NCI-H1105 treated with DMSO at 0.1 percent for 48 hours (cell line): ENCODE data around the gene FKBP6.
"Not testable (repeated sequence)": the region's sequence is repeated elsewhere in the genome, so short reads cannot be mapped to it uniquely, and the experiment has no call there.

Source experiments
- DNase-seq: peaks from one replicate; lab custom pipeline; 2025; lab: John Stamatoyannopoulos, UW

Gene FKBP6

DNA sequence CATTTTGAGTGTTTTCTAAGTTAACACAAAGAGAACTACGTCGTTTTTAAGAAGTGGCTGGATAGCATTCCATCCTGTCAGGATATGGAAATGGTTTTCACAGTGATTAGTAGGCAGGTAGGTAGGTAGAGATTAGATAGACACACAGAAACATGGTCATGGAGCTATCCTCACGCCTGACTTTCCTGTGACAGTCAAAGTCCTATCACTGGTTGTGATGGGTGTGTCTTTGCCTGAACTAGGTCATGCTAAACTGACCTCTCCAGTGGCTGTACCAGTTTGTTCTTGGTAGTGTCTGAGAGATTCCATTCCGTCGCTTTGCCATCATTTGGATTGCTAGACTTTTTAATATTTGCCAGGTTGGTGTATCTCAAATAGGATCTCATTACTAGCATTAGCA lies 28.2 kb downstream of the FKBP6 start:
- no peak for DNase-seq

- no peak for DNase-seq
These were observed 30.8 kb downstream of the FKBP6 start for GRCh38 chr7:73358590-73359275.

DNA sequence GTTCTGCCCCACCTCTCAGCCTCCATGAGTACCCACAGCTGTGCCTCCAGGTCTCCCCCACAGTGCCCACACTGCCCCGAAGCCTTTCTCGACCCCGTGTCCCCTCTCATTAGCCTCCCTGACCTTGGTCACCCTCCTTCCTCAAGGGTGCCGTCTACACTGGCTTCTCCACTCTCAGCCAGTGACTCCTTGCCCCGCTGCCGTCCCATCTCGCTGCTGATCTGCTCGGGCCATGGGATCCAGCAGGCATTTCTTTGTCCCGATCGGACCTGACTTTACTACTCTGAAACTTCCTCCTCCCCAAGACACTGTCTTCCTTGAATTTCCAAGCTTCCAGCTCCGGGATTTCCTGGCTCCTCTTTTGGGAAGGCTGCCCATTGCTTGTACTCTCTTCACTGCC lies 31.3 kb downstream of the FKBP6 start:
- no peak for DNase-seq

DNA sequence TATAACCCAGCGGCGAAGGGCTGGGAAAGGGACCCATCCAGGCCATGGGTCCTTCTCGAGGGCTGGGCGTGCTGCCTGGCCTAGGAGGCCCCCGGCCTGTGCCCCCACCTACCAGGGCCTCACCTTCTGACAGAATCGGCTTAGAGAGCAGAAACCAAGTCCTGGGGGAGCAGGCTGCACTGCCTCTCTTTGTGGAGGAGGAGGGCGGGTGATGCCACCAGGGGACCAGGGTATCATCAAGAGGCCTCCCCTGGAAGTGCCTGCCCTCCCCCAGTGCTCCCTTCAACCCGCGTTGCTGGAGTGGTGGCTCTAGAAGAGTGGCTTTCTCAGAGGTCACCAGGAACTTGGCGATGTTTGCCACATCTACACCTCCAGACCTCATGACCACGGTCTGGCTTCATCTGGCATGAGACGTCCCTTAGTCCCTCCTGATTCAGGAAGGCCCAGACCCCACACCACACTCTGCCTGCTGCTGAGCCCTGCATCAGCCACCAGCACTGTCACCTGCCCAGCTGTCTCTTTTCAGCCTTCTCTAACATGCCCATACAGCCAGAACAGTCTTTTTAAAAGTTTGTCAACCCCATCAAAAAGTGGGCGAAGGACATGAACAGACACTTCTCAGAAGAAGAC lies 31.9 kb downstream of the FKBP6 start:
- no peak for DNase-seq

DNA sequence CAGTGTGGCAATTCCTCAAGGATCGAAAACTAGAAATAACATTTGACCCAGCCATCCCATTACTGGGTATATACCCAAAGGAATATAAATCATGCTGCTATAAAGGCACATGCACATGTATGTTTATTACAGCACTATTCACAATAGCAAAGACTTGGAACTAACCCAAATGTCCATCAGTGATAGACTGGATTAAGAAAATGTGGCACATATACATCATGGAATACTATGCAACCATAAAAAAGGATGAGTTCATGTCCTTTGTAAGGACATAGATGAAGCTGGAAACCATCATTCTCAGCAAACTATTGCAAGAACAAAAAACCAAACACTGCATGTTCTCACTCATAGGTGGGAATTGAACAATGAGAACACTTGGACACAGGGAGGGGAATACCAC lies 32.6 kb downstream of the FKBP6 start:
- not testable (repeated sequence) for DNase-seq

DNA sequence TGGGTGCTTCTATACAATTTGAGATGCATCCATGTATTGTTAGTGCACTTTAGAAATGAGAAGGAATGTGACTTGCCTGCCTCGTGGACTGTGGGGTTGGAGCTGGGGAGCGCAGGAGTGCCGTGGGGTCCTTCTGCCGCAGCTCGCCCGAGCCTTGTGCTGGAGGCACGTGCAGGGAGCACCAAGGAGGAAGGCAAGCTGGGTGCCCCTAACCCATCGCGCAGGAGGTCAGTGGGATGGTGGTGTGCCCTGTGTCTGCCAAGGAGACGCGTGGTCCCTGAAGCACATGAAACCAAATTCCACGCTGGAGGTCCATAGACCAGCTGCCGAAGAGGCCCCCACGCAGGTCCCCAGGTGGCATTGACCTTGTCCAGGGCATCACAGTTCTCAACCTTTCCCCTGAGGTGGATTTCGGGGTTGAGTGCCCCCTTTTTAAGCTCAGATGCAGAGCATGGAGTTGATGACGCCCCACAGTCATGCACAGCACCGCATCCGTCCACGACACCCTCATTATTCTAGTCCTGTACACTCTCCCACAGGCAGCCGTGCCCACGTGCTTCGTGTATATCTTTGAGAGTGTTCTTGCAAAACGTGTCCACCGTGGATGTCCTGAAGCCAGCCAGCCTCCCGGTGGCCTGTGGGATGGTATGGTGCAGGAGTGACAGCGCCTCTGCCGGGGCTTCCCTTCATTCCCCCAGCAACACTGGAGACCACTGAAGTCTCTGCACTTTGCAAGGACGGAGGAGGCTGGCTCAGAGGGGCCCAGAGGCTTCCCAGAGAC lies 35.5 kb downstream of the FKBP6 start:
- DNase-seq = no peak

- DNase-seq = no peak
These were observed 36.2 kb downstream of the FKBP6 start for GRCh38 chr7:73364006-73364728.

- DNase-seq = no peak
These were observed 38.2 kb downstream of the FKBP6 start for GRCh38 chr7:73366127-73366526.

- no peak for DNase-seq
These were observed 39.0 kb downstream of the FKBP6 start for GRCh38 chr7:73366990-73367389.

DNA sequence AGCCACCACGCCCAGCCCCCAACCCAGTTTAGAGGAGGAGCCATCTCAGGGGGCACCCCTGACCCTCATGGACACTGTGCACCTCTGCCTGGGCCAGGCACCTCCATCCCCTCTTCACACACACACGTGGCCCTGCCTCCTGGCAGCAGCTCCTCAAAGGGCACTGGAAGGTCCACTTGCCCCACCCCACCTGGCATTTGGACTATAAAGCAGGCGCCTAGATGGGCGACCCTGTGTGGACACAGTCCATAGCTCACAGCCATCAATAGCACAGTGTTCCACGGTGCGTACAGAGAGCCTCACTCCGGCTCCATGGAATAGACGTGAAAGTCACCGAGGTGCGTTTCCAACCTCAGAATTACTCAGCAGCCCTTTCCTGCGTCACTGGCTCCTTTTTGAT lies 41.0 kb downstream of the FKBP6 start:
- no peak for DNase-seq

DNA sequence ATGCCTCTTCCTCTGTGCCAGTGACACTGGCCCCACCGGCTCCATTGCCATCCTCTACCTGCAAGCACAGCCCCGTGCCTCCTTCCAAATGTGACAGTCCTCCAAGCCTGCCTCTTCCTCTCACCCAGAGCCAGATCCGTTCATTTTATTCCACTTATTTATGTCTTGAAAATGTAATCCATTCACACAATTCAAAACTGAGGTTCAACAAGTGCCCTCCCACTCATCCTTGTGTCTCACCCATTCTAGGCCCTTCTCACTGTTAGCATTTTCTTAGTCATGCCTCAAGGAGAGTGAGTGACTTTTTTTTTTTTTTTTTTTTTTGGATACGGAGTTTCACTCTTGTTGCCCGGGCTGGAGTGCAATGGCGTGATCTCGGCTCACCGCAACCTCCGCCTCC lies 41.7 kb downstream of the FKBP6 start:
- no peak for DNase-seq

DNA sequence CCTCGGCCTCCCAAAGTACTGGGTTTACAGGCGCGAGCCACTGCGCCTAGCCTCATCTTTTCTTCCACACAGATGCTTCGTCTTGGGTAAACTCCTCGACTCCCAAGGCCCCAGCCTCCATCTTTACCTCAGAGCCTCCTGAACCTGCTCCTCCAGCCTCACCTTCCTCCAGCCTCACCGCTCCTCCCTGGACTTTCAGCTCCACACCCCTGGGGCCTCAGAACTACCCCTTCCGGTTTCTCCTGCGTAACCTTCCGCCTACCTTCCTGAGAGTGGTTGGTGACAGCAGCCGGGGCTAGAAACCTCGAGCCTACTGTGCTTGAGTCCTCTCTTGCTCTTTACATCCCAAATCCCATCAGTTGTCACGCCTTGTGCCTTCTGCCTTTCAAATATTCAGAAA lies 45.8 kb downstream of the FKBP6 start:
- no peak for DNase-seq

DNA sequence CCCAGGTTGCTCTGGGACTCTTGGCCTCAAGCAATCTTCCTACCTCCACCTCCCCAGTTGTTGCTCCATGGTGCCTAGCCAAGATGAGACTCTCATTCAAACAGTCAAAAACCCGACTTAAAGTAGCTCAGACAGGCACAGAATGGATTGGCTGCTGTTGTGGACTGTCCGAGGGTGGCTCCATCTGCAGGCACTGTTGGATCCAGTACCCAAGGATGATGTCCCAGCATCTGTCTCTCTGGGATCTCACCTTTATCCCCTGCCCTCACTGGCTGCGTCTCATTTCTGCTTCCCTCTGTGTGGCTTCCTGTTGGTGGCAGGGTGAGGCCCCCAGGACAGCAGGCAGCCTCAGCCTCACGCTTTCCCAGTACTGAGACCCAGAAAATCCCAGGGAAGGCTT lies 48.3 kb downstream of the FKBP6 start:
- DNase-seq = not testable (repeated sequence)

DNA sequence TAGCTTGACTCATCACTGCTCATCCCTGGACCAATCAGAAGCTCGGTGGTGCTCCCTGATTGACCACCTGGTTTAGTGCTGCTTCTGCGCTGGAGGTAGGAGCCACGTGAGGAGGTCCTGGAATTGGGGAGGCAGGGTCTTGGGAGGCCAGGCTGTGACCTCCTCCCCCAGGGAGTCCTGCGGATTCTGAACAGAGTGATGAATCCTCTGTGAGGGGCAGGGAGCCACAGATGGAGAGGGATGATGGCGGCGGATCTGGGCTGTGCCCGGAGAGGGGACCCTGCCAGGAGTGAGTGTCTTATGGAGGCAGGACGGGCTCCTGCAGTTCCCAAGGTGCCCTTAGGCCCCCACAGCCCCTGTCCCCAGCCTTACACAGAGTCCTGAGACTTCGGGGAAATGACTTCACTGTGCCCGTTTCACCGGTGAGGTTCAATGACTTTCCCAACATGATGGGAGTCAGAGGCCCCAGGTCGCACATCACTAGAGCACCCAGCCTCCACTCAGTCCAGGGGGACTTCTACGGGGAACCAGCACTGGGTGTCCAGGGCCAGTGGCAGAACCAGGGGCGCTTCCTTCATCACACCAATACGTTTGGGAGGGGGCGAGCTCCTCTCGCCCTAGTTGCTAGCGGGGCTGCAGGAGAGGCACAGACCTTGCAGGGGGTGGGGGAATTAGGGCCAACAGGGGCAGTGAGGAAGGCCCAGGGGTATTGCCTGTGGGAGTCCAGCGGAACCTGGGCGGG lies 48.9 kb downstream of the FKBP6 start:
- DNase-seq = no peak

DNA sequence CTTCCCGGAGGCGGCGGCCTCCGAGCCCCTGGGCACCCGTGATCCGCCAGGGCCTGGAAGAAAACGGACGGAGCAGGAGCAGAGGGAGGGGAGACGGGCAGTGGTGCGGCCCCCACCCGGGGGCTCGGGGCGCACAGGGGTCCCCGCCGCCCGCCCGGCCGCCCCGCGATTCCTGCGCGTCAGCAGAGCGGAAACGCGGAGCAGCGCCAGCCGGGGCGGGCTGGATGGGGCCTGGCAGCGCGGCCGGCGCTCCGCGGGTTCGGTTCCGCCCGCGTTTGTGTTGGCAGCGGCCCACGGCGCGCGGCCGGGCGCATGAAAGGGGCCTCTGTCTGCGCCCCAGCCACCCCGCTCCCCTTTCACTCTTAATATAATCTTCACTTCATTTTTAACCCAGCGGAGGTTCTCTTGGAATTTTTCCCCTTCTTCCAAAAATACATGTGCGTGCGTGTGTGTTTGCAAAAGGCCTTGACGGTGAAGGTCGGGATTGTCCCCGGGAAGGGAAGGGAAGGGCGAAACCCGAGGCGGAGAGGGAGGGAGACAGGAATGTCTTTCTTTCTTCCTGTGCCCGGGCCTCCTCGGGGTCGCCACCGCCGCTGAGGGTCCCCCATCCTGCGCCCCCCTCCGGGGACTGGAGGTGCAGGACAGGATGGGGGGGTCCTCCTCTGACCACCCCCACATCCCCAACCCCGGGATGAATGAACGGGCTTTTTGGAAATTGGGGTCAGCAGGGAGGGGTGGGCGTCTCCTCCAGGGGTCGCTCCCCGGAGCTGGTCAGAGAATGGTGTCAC lies 49.6 kb downstream of the FKBP6 start:
- DNase-seq = not testable (repeated sequence)

GRCh38 chr7:73382934-73383503 lies 55.1 kb downstream of the FKBP6 start:
- no peak for DNase-seq

GRCh38 chr7:73387221-73387828 lies 59.4 kb downstream of the FKBP6 start:
- no peak for DNase-seq

DNA sequence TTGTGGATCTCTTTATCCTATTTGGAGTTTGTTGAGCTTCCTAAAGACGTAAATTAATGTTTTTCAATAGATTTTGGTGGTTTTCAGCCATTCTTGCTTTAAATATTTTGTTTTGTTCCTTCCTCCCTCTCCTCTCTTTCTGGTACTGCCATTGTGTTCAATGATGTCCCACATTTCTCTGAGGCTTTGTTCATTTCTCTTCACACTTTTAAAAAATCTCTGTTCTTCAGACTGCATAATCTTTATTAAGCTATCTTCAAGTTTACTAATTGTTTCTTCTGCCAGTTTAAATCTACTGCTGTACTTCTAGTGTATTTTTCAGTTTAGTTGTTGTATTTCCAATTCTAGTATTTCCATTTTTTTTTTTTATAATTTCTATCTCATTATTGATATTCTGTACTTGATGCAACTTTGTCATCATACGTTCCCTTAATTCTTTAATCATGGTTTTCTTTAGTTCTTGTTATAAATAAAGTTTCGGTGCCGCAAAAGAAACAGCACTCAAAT lies 60.0 kb downstream of the FKBP6 start:
- no peak for DNase-seq

GRCh38 chr7:73391396-73391795 lies 63.4 kb downstream of the FKBP6 start:
- no peak for DNase-seq

GRCh38 chr7:73394422-73394821 lies 66.5 kb downstream of the FKBP6 start:
- DNase-seq = no peak
